Dermis microvascular lymphatic vessel endothelial cell (primary cell): ENCODE measurements around the gene ZBTB7C. TPM values are rescaled to one million over a fixed set of nuclear protein-coding genes. Genes with fewer than 3 reads are reported as not detected.

Source experiments
- DNase-seq, 2 donors: peaks; one replicate each; pipeline versions ENCODE4 v3.0.0 to v3.0.0-alpha.2; 2010; ENCODE audit warnings: low read depth in 2 of 2
- total RNA-seq: library from RNA; depleted of rRNA; stranded (reverse); fragments of >200 nt; gene quantifications from 2 replicates; pipeline ENCODE4 v1.2.1, GENCODE V29; 2014

The ZBTB7C gene
- total RNA-seq, 1 donor from 2014 or later = under 0.01 TPM

DNA sequence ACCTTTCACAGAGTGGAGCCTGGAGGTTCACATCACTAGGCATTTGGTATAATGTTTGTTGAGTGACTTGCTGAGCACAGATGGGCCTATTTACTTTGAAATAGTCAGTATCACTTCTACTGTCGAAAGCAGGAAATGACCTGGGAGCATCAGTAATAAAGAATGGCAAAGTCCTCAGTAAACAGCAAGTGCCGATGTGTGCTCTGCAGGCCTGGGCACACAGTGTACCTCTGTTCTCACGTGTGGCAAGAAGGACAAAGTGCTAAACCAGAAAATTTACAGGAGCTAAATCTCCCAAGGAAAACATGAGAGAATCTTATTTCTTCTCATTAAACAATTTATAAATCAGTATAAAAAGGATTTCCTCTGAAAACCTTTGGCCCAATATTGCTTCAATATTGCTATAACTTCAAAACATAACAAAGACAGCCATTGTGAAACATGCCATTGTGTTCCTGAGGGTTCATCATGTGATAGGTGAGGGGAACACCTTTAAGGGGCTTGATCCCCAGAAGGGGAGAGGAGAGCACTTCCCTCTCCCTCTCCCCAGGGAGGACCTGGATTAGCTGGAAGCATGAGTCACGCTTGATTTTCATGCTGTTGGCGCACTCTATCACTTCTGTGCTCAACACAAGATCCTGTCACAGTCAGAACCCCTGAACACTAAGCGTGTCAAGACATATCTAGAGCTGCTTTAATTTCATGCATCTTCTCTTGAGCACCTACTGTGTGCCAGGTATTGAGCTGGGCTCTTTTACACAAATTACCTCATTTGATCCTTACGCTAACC, 347.2 kb downstream of the ZBTB7C start:
- no peak for DNase-seq

DNA sequence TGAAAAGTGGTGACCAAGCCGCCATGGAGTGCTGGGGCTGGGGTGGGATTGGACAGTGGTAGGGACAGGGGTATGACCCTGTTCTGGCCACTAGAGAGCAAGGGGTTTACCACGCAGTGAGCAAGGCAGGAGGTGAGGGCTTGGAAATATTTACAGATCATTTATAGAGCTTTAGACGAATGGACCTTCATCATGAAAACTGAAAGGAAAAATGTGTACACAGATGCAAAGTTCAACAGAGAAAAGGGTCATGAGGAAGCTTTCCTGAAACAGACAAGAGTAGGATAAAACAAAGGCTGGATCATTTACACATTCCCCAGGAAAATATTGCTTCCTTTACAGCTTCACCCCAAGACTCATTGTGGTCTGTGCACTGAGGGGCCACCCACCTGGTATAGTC, 348.2 kb downstream of the ZBTB7C start:
- DNase-seq = no peak

DNA sequence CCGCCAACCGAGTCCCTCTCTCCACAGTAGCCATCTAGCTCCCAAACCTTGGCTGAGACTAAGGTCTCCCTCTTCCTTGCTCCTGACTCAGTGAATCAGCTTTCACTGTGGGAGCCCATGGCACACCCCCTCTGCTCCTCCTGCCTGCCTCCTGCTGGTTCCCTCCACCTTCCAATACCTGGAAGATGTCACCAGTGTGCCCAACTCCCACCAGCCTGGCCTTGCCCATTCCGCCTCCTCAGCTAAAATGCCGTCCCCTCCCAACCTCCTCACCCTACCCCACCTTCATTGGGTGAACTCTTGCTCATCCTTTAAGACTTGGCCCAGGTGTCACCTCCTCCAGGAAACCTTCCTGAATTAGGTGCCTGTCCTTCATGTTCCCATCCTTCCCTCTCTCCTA, 348.8 kb downstream of the ZBTB7C start:
- no peak for DNase-seq

DNA sequence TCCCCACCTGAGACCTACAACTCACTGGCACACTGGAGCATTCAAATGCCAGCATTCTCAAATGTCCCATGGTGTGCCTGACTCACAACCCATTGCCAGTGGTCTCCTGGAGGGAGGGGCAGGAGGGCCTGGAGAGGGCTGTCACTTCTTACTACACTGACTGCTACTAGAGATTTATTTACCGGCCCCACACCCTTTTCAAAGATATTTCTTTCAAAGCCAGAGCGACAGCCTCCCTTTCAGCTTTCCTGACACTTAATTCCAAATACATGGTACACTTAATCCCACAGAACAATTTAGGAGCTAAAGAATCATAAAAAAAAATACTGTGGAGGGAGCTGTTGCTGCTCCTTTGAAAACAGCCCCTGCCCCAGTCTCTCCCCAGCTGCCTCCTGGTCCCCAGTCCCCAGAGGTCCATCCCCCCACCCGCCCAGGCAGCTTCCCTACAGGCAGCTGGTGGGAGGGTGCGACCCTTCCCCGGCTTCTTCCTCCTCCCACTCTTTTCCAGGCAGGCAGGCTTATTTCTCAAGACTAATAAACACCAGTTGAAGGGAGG, 349.6 kb downstream of the ZBTB7C start:
- DNase-seq = no peak

DNA sequence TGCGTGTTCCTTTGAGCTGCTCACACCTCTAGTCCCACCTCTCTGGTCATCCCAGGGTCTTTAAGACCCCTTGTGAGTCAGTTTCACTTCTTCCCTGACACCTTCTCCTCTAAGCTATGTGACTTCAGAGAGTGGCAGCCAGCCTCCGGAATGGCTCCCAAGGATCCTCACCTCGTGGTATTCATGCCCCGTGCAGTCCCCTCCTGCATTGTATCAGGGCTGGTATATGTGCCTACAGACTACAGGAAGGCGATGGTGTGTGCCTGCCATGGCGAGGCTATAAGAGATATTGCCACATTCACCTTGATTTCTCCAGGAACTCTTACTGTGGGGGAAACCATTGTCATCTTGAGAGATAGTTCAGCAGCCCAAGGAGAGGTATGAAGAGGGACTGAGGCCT, 350.7 kb downstream of the ZBTB7C start:
- DNase-seq = no peak

DNA sequence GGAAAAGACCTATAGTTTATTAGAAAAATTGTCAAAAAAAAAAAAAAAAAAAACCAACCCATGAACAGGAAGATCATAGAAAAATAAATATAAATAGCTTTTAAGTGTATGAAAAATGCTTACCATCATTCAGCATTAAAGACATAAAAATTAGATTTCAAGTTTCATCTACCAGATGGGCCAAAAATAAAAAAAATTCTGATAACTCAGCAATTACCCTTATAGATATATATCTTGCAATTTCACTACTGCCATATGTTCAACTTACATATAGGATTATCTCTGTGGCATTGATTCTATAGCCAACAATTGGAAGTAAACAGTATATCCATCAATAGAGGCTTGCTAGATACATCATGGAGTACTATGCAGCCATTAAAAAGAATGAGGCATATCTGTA, 352.2 kb downstream of the ZBTB7C start:
- DNase-seq = no peak

DNA sequence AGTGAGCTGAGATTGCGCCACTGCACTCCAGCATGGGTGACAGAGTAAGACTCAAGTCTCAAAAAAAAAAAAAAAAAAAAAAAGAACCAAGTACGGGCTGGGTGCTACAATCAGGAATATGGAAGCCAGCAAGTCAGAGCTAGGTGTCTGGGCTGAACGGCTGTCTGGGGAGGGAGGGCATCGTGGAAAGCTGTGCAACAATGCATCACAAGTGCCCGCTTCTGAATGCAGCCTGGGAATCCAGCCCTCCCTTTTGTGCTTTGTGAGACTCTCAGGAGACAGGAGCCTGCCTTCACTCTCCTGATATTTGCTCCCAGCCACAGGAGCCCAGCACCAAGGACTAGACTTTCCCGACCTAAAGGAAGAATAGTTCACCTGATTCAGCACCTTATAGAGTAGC, 353.8 kb downstream of the ZBTB7C start:
- DNase-seq = no peak

DNA sequence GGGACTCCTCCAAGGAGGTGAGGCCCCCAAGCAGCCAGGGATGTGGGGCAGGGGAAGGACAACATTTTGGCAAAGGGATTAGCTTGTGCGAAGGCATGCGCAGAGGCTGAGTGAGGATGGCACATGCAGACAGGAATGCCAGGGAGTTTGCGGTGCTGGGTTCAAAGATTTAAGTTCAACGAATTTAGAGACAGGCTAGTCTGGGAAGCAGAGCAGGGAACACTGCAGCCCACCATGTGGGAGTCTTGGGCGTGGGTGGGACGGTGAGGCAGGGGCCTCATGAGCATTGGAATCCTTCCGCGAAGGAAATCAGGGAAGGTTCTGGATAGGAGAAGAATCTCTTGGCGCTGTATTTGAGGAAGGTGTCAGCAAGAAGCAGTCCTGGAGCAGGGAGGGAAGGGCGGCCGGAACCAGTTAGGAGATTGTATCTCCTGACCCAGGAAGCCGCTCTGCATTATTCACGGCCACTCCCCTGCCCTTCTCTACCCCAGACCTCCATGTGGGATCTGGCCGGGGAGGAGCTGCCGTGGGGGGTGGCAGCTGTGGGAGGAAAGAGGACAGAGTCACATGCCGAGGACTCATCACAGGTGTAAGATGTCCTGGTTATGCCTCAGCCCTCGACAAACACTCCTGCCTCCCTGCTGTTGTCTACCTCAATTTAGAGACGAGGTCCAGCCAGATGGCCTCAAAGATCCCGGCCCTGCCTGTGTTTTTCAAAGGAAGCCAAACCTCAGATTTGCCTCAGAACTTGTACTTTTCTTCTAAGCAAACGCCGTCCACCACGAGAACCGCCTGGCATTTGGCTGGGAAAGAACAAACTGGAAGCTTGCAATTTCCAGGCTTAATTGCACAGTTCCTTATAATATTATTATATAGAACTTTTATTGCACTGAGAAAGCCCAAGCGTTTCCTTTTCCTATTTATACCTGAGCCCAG, 355.0 kb downstream of the ZBTB7C start:
- DNase-seq = no peak

DNA sequence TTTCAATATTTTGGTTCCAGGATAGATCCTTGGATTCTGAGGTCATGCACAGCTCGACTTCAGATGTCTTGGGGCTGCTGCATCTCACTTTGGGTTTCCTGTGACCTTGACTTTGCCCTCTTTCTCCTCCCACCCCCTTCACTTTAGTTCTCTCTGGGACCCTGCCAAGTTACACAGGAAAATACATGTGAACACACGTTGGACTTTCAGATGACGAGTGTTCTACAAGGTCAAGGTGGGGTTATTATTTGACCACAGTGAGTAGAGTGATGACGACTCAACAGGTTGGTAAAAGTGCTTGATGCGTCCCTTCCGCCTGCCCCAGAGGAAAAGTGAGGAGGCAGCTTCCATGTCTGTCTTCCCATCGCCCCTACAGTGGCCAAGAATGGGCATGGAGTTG, 356.3 kb downstream of the ZBTB7C start:
- no peak for DNase-seq

DNA sequence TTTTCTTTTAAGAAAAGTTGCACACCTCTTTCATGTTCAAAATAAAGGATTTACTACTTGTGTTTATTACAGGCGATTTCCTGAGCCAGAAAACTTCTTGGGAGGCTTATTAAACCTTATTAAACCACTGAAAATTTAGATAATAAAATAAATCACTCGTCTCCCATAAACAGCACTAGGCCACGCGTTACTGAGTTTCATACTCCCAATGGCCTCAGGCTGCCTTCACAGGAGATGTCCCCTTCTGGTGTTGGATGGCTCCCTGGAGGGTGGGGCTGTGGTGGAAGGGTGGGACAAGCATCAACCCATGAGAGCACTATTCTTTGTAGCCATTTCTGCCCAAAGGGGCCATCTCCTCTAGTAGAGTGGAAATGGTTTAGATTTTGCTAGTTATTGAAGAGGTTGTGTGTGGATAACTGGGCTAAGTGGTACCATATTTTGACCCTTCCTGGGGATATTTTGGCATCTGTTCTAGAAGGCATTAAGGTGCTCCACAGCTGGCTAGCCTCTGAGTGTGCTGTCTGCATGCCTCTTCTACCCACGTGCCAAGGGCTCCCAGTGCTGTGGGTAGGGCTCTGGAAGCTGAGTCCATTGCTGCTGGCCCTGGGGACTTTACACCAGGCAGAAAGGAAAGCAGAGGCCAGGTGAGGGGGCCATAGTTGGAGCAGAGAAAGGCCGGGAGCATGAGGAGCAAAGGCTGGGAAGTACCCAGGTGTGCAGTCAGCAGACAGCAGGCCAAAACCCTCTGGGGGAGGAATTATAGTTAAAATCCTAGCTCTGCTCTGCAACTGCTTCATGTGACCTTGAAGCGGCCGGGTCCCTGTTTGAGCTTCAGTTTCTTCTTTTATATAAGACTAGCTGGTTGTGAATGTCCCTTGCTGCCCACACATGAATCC, 357.0 kb downstream of the ZBTB7C start:
- no peak for DNase-seq

DNA sequence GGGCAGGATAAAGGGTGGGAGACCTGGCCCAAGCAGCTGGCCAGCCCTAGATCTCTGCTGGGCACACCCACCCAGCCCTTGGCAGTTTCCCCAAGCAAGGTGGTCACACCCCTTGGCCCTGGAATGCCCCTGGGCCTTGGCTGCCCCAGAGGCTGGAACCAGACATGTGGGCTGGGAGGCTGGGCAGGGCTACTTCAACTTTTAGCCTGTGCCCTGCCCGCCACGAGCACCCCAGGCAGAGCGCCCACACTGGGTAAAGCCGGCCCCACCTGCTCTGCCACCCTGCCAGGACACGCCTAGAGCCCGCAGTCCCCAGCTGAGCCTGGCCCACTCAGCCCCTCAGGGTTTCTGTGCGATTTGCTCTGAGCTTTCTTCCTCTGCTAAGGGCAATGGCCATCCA, 359.0 kb downstream of the ZBTB7C start:
- no peak for DNase-seq

DNA sequence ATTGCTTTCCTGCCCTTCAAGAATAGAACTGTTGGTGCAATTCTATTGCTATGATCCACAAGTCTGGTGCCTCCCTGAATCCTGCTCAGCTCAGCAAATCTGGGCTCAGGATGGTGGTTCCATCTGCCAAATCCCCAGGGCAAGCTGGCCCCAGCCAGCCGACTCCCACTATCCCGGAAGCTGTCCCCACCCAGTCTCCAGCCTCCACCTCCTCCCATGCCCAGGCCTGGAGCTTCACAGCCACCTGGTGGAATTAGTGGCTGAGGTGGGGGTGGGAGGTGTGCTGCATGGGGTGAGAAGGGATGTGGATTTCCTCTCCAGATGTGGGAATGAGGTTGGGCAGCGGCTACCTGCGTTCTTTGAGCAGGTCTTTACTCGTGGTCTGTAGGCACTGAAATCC, 359.4 kb downstream of the ZBTB7C start:
- DNase-seq = no peak

DNA sequence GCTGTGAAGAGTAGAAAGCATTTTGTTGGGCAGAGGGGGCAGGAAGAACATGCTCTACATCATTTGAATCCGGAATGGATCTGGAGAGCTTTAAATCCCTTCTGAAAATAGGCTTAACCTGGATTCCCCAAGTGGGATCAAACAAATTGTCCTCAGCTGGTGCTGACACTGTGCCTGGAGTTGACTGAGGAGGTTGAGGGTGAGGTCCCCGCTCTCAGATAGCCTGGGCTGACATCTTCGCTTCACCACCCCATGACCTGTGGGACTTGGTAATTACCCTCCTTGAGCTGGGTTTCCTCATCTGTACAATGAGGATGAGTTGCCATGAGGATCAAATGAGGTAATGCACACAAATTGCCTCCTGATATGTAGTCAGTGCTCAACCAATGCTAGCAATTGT, 360.9 kb downstream of the ZBTB7C start:
- DNase-seq = no peak

DNA sequence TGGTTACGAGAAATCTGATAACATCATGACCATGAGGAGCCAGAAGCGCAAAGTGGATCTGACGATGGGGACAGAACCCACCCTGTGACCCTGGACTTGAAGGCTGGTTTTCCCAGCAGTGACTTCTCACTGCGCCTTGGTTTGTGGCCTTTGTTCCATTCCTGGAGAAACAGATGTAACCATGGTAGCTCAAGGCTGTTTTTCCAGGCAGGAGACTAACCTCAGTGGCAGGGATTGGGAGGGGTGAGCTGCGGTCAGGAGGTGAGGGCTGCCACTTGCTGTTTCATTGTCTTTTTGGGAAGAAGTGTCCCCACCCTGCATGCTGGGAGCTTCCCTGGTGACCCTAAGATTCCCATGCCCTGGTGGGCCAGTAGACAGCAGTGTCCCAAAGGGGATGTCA, 362.3 kb downstream of the ZBTB7C start:
- DNase-seq = no peak

DNA sequence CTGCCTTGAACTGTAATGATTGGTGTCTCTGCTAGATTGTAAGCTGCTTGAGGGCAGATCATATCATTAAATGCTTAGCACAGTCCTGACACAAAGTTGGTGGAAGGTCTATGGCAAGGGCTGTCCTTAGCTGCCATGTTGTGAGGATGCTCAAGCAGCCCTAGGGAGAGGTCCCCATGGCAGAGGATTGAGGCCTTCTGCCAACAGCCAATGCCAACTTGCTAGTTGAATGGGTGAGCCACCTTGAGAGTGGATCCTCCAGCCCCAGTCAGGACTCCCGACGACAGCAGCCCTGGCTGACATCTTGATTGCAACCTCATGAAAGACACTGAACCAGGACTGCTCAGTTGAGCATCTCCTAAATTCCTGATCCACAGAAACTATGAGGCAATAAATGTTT, 363.4 kb downstream of the ZBTB7C start:
- no peak for DNase-seq

DNA sequence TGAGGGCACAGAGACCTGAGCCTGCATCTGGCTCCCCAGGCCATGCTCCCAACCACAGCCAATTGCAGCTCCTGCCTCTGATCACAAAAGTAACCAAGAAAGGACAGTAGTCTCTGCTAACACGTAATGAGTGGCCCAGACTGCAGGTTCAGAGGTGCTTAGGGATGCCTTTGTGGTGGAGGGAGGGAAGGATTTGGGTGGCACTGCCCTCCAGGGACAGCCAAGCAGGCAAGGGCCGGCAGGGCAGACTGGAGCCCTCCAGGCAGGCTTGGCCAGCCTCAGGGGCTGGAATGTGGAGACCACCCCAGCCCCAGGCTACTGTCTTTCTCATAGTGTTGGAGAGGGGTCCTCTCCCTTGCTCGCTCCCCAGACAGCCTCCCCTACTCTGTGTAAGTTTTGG, 364.2 kb downstream of the ZBTB7C start:
- no peak for DNase-seq

DNA sequence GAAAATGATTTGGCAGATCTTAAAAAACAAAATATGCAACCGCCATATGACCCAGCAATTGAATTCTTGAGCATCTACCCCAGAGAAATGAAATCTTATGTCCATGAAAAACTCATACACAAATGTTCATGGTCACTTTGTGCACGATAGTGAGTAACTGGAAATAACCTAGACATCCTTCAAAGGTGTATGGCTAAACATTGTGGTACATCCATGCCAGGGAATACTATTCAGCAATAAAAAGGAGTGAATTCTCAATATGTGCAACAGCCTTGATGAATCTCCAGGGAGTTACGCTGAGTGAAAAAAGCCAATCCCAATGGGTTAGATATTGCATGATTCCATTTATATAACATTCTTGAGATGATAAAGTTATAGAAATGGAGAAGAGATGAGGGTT, 366.0 kb downstream of the ZBTB7C start:
- no peak for DNase-seq

DNA sequence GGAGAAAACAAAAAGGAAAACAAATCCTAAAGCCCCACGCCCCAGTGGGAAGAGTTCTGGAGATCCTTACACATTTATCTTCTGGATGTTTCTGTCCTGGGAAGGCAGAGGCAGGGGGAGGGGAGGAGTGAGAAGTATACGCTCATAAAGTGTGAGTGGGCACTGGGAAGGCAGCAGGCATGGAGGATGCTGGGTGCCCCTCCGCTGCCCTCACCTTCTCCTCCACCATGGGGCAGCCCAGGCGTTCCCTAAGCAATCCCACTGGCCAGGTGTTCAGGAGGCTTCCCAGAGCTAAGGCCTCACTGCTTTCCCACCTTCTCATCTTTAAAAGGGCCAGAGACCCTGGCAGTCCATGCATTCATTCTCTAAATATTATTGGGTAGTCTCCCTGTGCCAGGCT, 366.8 kb downstream of the ZBTB7C start:
- no peak for DNase-seq

DNA sequence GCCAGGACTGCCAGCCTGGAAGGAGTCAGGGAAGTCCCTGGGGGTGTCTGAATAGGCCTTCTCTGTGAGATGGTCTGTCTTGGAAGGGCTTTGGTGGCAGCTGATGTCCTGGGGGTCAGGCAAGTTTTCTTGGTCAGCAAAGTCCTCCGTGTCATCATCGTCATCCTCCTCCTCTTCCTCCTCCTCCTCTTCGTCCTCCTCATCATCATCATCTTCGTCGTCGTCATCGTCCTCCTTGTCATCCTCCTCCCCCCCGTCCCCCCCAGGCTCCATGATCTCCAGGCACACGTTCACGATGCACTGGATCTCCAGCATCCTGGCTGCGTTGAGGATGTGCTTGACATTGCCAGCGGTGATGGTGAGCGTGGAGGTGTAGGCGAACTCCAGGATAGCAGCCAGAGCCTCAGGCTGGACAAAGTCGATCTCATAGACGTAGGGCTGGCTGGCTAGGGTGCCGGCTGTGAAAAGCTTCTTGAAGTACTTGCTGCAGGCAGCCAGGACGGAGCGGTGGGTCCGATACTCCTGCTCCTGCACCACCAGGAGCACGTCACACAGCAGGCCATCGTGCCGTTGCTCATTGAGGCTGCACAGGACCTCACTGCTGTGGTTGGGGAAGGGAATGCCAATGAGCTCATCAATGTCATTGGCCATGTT, 368.6 kb downstream of the ZBTB7C start:
- no peak for DNase-seq

DNA sequence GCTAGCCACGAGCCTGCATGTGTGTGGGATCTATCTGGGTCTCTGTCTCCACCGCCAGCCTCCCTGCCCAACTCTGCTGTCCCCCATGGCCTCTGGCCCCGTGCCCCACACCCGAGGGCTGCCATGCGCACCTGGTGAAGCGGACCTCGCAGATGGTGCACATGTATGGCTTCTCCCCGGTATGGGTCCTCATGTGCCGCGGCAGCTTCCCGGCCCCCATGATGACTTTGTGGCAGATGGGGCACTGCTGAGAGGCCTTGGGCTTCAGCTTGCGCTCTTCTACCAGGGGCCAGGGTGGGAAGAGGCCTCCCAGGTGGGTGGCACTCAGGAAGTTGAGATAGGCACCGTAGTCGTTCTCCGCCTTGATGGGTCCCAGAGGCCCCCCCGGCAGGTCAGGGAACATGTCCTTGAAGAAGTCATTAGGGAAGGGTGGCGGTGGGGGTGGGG, 369.4 kb downstream of the ZBTB7C start:
- no peak for DNase-seq

DNA sequence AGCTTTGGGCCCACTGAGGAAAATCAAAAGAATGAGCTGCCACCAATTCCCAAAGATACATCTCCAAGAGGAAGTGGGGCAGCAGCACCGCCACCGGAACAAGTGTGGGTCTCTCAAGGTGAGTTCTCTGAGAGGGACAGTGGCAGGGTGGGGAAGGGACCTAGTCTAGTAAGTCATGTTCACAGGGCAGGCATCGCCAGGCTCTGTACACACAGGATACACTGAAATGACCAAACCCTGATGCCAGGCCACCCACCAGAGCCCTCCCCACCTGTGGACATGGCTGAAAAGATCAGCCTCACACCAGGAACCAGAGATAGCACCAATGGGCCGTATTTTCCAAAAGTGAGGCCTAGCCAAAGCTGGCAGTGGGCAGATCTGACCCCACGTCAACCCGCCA, 370.5 kb downstream of the ZBTB7C start:
- DNase-seq = no peak
